GM19395 (cell line): ENCODE measurements around the gene SPIRE1.

ENCODE experiments used
- ATAC-seq: cut with Tn5 transposase; IDR thresholded peaks from one replicate; pipeline ENCODE4 v1.9.1; 2021; ENCODE audit warnings: mild to moderate bottlenecking, moderate library complexity; ENCODE audit not compliant: unreplicated experiment

The SPIRE1 gene

GRCh38 chr18:12455496-12455895, 202.4 kb downstream of the SPIRE1 start:
- ATAC-seq = no peak

GRCh38 chr18:12452784-12453183, 205.1 kb downstream of the SPIRE1 start:
- ATAC-seq = no peak

- ATAC-seq = no peak
These were observed 206.5 kb downstream of the SPIRE1 start for GRCh38 chr18:12451428-12451827.

GRCh38 chr18:12449051-12449785, 208.7 kb downstream of the SPIRE1 start:
- no peak for ATAC-seq

- no peak for ATAC-seq
These were observed 212.4 kb downstream of the SPIRE1 start for GRCh38 chr18:12445554-12445953.

GRCh38 chr18:12443551-12443950, 214.4 kb downstream of the SPIRE1 start:
- ATAC-seq = no peak

- no peak for ATAC-seq
These were observed 215.0 kb downstream of the SPIRE1 start for GRCh38 chr18:12442946-12443345.

- ATAC-seq = no peak
These were observed 216.4 kb downstream of the SPIRE1 start for GRCh38 chr18:12441475-12442034.

GRCh38 chr18:12438257-12438656, 219.7 kb downstream of the SPIRE1 start:
- ATAC-seq = no peak

- no peak for ATAC-seq
These were observed 222.0 kb downstream of the SPIRE1 start for GRCh38 chr18:12435867-12436266.

GRCh38 chr18:12434541-12434929, 223.4 kb downstream of the SPIRE1 start:
- ATAC-seq = no peak

- ATAC-seq = no peak
These were observed 223.9 kb downstream of the SPIRE1 start for GRCh38 chr18:12433829-12434540.

- no peak for ATAC-seq
These were observed 225.0 kb downstream of the SPIRE1 start for GRCh38 chr18:12432881-12433280.

- ATAC-seq = no peak
These were observed 225.7 kb downstream of the SPIRE1 start for GRCh38 chr18:12432196-12432595.

- ATAC-seq = no peak
These were observed 226.3 kb downstream of the SPIRE1 start for GRCh38 chr18:12431561-12431960.

- ATAC-seq = no peak
These were observed 227.5 kb downstream of the SPIRE1 start for GRCh38 chr18:12430137-12430990.

- no peak for ATAC-seq
These were observed 228.4 kb downstream of the SPIRE1 start for GRCh38 chr18:12429556-12429955.

GRCh38 chr18:12428923-12429322, 229.0 kb downstream of the SPIRE1 start:
- no peak for ATAC-seq

GRCh38 chr18:12426924-12427323, 231.0 kb downstream of the SPIRE1 start:
- ATAC-seq = no peak

GRCh38 chr18:12424252-12424651, 233.7 kb downstream of the SPIRE1 start:
- ATAC-seq = no peak

GRCh38 chr18:12423820-12424219, 234.1 kb downstream of the SPIRE1 start:
- ATAC-seq = no peak
